HepG2 (cell line): Measurements from ENCODE around the gene ENPP1. TPM values are rescaled to one million over a fixed set of nuclear protein-coding genes. Genes with fewer than 3 reads are reported as not detected.

Experiments
- ARHGAP35 ChIP-seq: sonication (generic); formaldehyde crosslinking; IDR thresholded peaks from 2 replicates; pipeline ENCODE4 v1.9.0; 2022; ENCODE audit warnings: mild to moderate bottlenecking, inconsistent platforms, moderate library complexity, missing genetic modification reagents, borderline replicate concordance
- ATM ChIP-seq: fragments of 450-650 bp; IDR thresholded peaks from 2 replicates; pipeline ENCODE4 v1.7.1; 2017; ENCODE audit warnings: mild to moderate bottlenecking, borderline replicate concordance
- ETV6 ChIP-seq: sonication (generic); formaldehyde crosslinking; conservative IDR thresholded peaks from 2 replicates; pipeline ENCODE4 v1.4.0; 2020; ENCODE audit warnings: missing genetic modification reagents
- IKZF5 ChIP-seq: IDR thresholded peaks from 2 replicates; pipeline ENCODE4 v1.6.1; 2018; ENCODE audit warnings: missing genetic modification reagents, mild to moderate bottlenecking, missing compliant biosample characterization
- NFAT5 ChIP-seq: sonication (generic); formaldehyde crosslinking; IDR thresholded peaks from 2 replicates; pipeline ENCODE4 v1.4.0; 2020; ENCODE audit warnings: missing genetic modification reagents
- NFKBIZ ChIP-seq: IDR thresholded peaks from 2 replicates; pipeline ENCODE4 v1.6.1; 2018; ENCODE audit warnings: missing genetic modification reagents, missing compliant biosample characterization
- ZBTB38 ChIP-seq: sonication (generic); formaldehyde crosslinking; IDR thresholded peaks from 2 replicates; pipeline ENCODE4 v1.5.1; 2020; ENCODE audit warnings: mild to moderate bottlenecking, missing genetic modification reagents
- ZKSCAN5 ChIP-seq: sonication (generic); formaldehyde crosslinking; IDR thresholded peaks from 2 replicates; pipeline ENCODE4 v1.5.1; 2020; ENCODE audit warnings: mild to moderate bottlenecking, missing genetic modification reagents
- ZNF280D ChIP-seq: sonication (generic); formaldehyde crosslinking; IDR thresholded peaks from 2 replicates; pipeline ENCODE4 v1.5.1; 2020; ENCODE audit warnings: mild to moderate bottlenecking, missing genetic modification reagents
- ZNF318 ChIP-seq: sonication (generic); formaldehyde crosslinking; IDR thresholded peaks from 2 replicates; pipeline ENCODE4 v1.4.0; 2020; ENCODE audit warnings: mild to moderate bottlenecking, missing genetic modification reagents
- polyA plus RNA-seq, 8 experiments: library from polyadenylated mRNA; depleted of rRNA in 3 of 8; stranded (reverse) in 7 of 8; unstranded in 1 of 8; fragments of >200 nt; fragmentation: Illumina TruSeq in 4 of 8; extraction: Trizol in 4 of 8; gene quantifications; 2 replicates each; pipeline versions ENCODE4 v1.2.1 to v1.2.3, GENCODE V29; 2011 to 2016; ENCODE audit warnings: low read depth in 4 of 8, missing spikeins in 1 of 8, mixed read lengths in 1 of 8; ENCODE audit not compliant: insufficient read depth in 1 of 8
- total RNA-seq, 5 experiments: library from RNA; depleted of rRNA; stranded (reverse); fragments of >200 nt; fragmentation: Illumina TruSeq; extraction: Trizol; gene quantifications; 2 replicates each; pipeline ENCODE4 v1.2.3, GENCODE V29; 2016; ENCODE audit warnings: low read depth in 1 of 5

ENPP1 gene
- total and polyA plus RNA-seq, 2 of the 13 experiments (the other 11 are each of a cell fraction or from before 2014, with no cell fraction given), result 56.5 to 160 TPM

GRCh38 chr6:131844243-131844841, 36.5 kb downstream of the ENPP1 start (continued):
- TF ChIP-seq ZBTB38 (CRISPR knock-in tag) (no peak), IKZF5 (CRISPR knock-in tag) (peak; percentile 88), ARHGAP35 (no peak), ETV6 (CRISPR knock-in tag) (peak; percentile 88), NFAT5 (CRISPR knock-in tag) (no peak), NFKBIZ (CRISPR knock-in tag) (peak; percentile 96; the same call in 1 of the 2 replicates), ZNF318 (CRISPR knock-in tag) (no peak), ATM (peak; percentile 80; the same call in 1 of the 2 replicates), ZKSCAN5 (CRISPR knock-in tag) (peak; percentile 85), ZNF280D (CRISPR knock-in tag) (peak; percentile 95)
